Fibroblast of gingiva (primary cell): ENCODE results near the gene MAPK11.

Source experiments
- DNase-seq: peaks from one replicate; pipeline ENCODE4 v3.0.0-alpha.2; 2011; ENCODE audit warnings: low read depth

MAPK11 gene

GRCh38 chr22:50307890-50308596 is 37.9 kb upstream of the MAPK11 start:
- no peak for DNase-seq

GRCh38 chr22:50306753-50307749 is 36.9 kb upstream of the MAPK11 start, which contains the start of gene PLXNB2:
Gene PLXNB2, minus strand, starts transcription at chr22:50307646. Its CDS starts 17,062 bp downstream, at chr22:50290584.
- peak; percentile 87 for DNase-seq

GRCh38 chr22:50305923-50306566 is 35.9 kb upstream of the MAPK11 start:
- peak; percentile 95 for DNase-seq

GRCh38 chr22:50305393-50305922 is 35.3 kb upstream of the MAPK11 start:
- no peak for DNase-seq

GRCh38 chr22:50304528-50305392 is 34.6 kb upstream of the MAPK11 start:
- DNase-seq: peak; percentile 58

- no peak for DNase-seq
Measured at GRCh38 chr22:50303848-50304527, 33.8 kb upstream of the MAPK11 start.

- DNase-seq: no peak
Measured at GRCh38 chr22:50303515-50303847, 33.3 kb upstream of the MAPK11 start.

GRCh38 chr22:50302564-50302963 is 32.4 kb upstream of the MAPK11 start:
- no peak for DNase-seq

- DNase-seq: peak; percentile 28
Measured at GRCh38 chr22:50302041-50302541, 31.9 kb upstream of the MAPK11 start.

- no peak for DNase-seq
Measured at GRCh38 chr22:50301581-50301991, 31.4 kb upstream of the MAPK11 start.

- DNase-seq: no peak
Measured at GRCh38 chr22:50300620-50301257, 30.6 kb upstream of the MAPK11 start.

- DNase-seq: no peak
Measured at GRCh38 chr22:50299785-50300619, 29.8 kb upstream of the MAPK11 start.

GRCh38 chr22:50298937-50299784 is 29.0 kb upstream of the MAPK11 start:
- DNase-seq: no peak

- no peak for DNase-seq
Measured at GRCh38 chr22:50298266-50298637, 28.1 kb upstream of the MAPK11 start.

GRCh38 chr22:50297510-50298265 is 27.5 kb upstream of the MAPK11 start:
- no peak for DNase-seq

GRCh38 chr22:50296658-50297490 is 26.7 kb upstream of the MAPK11 start:
- no peak for DNase-seq

- DNase-seq: no peak
Measured at GRCh38 chr22:50294319-50294656, 24.1 kb upstream of the MAPK11 start.
